ENCODE data around the gene HMGXB3.
"Not testable (repeated sequence)": the region's sequence is repeated elsewhere in the genome, so short reads cannot be mapped to it uniquely, and the experiment has no call there.

The HMGXB3 gene

GRCh38 chr5:150069672-150070627 is 69.4 kb downstream of the HMGXB3 start:
- no peak for DNase-seq

GRCh38 chr5:150070821-150071220 is 70.3 kb downstream of the HMGXB3 start:
- DNase-seq, result no peak

- no peak for DNase-seq
Measured at GRCh38 chr5:150073086-150073625, 72.6 kb downstream of the HMGXB3 start.

GRCh38 chr5:150073677-150074076 is 73.1 kb downstream of the HMGXB3 start:
- DNase-seq, result no peak

GRCh38 chr5:150075233-150075632 is 74.7 kb downstream of the HMGXB3 start:
- no peak for DNase-seq

- no peak for DNase-seq
Measured at GRCh38 chr5:150075806-150076205, 75.3 kb downstream of the HMGXB3 start.

GRCh38 chr5:150077060-150077459 is 76.5 kb downstream of the HMGXB3 start:
- no peak for DNase-seq

GRCh38 chr5:150077996-150078801 is 77.7 kb downstream of the HMGXB3 start:
- DNase-seq, result no peak

GRCh38 chr5:150078802-150079689 is 78.5 kb downstream of the HMGXB3 start:
- no peak for DNase-seq

- DNase-seq, result no peak
Measured at GRCh38 chr5:150079909-150080461, 79.4 kb downstream of the HMGXB3 start.

- DNase-seq, result no peak
Measured at GRCh38 chr5:150080696-150081435, 80.3 kb downstream of the HMGXB3 start.

GRCh38 chr5:150081541-150082283 is 81.2 kb downstream of the HMGXB3 start:
- DNase-seq, result no peak

GRCh38 chr5:150082374-150082773 is 81.8 kb downstream of the HMGXB3 start:
- DNase-seq, result no peak

GRCh38 chr5:150082889-150083288 is 82.3 kb downstream of the HMGXB3 start:
- DNase-seq, result no peak

GRCh38 chr5:150084754-150085153 is 84.2 kb downstream of the HMGXB3 start:
- not testable (repeated sequence) for DNase-seq

GRCh38 chr5:150085191-150085912 is 84.8 kb downstream of the HMGXB3 start:
- DNase-seq, result no peak

GRCh38 chr5:150085950-150086715 is 85.6 kb downstream of the HMGXB3 start, which contains the start of gene CSF1R:
TSS of gene CSF1R (minus strand) at chr5:150086554. CDS start at chr5:150086427, 127 bp downstream.
- DNase-seq, result no peak

- no peak for DNase-seq
Measured at GRCh38 chr5:150092159-150092787, 91.7 kb downstream of the HMGXB3 start.

Data from stimulated activated CD4-positive, alpha-beta T cell treated with anti-CD3 and anti-CD28 coated beads, Interleukin-4, amount 100 ng/mL, for 24 hours (primary cell).